Endothelial cell of umbilical vein (primary cell): ENCODE data around the gene IGFBP7. TPM values are rescaled to one million over a fixed set of nuclear protein-coding genes. Genes with fewer than 3 reads are reported as not detected.
A peak's percentile ranks its signal among the peaks of the same experiment; 100 is the strongest.

Experiments used
- BruUV-seq: library from RNA; stranded (reverse); fragments of 400-500 nt; replicated peaks from 2 replicates; lab custom pipeline; 2021; lab: Mats Ljungman, UMichigan
- CTCF ChIA-PET: fragments of 300-600, 350-600 bp; sonication (Branson Sonifier 250); formaldehyde crosslinking; loops from one replicate; lab custom pipeline; 2021; ENCODE audit warnings: antibody characterized with exemption, inconsistent platforms; lab: Charles Lee
- POLR2A ChIA-PET: fragments of 300-600, 350-600 bp; sonication (Branson Sonifier 250); formaldehyde crosslinking; loops from one replicate; lab custom pipeline; 2021; ENCODE audit warnings: antibody characterized with exemption, inconsistent platforms; lab: Charles Lee
- DNase-seq: peaks from one replicate; pipeline ENCODE4 v3.0.0-alpha.2; 2011; ENCODE audit warnings: low read depth, low spot score
- FAIRE-seq: peaks from 2 replicates; lab custom pipeline; 2011; peaks lifted over from hg19 to GRCh38; lab: Jason Lieb, UNC
- H2AFZ ChIP-seq: 2 replicates; pipeline ENCODE4 v1.6.0; 2012; ENCODE audit warnings: low read depth, low read length, control low read depth, inconsistent platforms
- H3K27ac ChIP-seq: 2 replicates; pipeline ENCODE4 v1.5.1; 2011; ENCODE audit warnings: low read depth, mild to moderate bottlenecking, control low read depth, low read length, moderate library complexity; ENCODE audit not compliant: insufficient read depth
- H3K27me3 ChIP-seq, 2 experiments: 2 replicates each; pipeline versions ENCODE4 v1.6.0 to v1.6.1; 2011; ENCODE audit warnings: low read length in 2 of 2, mixed read lengths in 1 of 2; ENCODE audit not compliant: control insufficient read depth in 2 of 2, insufficient read depth in 2 of 2
- H3K36me3 ChIP-seq, 2 experiments: 2 replicates in 1 of 2; 3 replicates in 1 of 2; pipeline ENCODE4 v1.5.1; 2011; ENCODE audit warnings: low read length in 2 of 2, mild to moderate bottlenecking in 1 of 2, moderate library complexity in 1 of 2; ENCODE audit not compliant: control insufficient read depth in 2 of 2, insufficient read depth in 2 of 2; ENCODE audit errors: extremely low read depth in 1 of 2
- H3K4me1 ChIP-seq: 3 replicates; pipeline ENCODE4 v1.5.1; 2011; ENCODE audit warnings: mild to moderate bottlenecking, low read length; ENCODE audit not compliant: control insufficient read depth, insufficient read depth; ENCODE audit errors: extremely low read depth
- H3K4me2 ChIP-seq: 2 replicates; pipeline ENCODE4 v1.6.1; 2011; ENCODE audit warnings: low read length, control low read depth, mixed read lengths; ENCODE audit not compliant: insufficient read depth
- H3K4me3 ChIP-seq, 3 experiments: fragments of 200-600 bp in 1 of 3; sonication (generic), shearing (Covaris generic) in 1 of 3; replicated peaks in 1 of 3; 2 replicates each; pipeline ENCODE4 v1.5.1; 2011 to 2016; ENCODE audit warnings: control low read depth in 3 of 3, low read length in 3 of 3, mild to moderate bottlenecking in 2 of 3, inconsistent platforms in 1 of 3, low read depth in 1 of 3, moderate library complexity in 1 of 3; ENCODE audit not compliant: insufficient read depth in 1 of 3
- H3K79me2 ChIP-seq: 2 replicates; pipeline ENCODE4 v1.6.0; 2012; ENCODE audit warnings: low read length, inconsistent platforms; ENCODE audit not compliant: control insufficient read depth, insufficient read depth
- H3K9ac ChIP-seq: replicated peaks from 2 replicates; pipeline ENCODE3; 2011; ENCODE audit warnings: low read length, control low read depth; ENCODE audit not compliant: insufficient read depth; ENCODE audit errors: extremely low read depth
- H3K9me1 ChIP-seq: replicated peaks from 3 replicates; pipeline ENCODE4 v1.6.0; 2011; ENCODE audit warnings: mild to moderate bottlenecking, low read length; ENCODE audit not compliant: control insufficient read depth, insufficient read depth; ENCODE audit errors: extremely low read depth
- H3K9me3 ChIP-seq: replicated peaks from 2 replicates; pipeline ENCODE4 v1.5.1; 2012; ENCODE audit warnings: low read length, inconsistent platforms; ENCODE audit not compliant: control insufficient read depth, insufficient read depth
- H4K20me1 ChIP-seq: replicated peaks from 2 replicates; pipeline ENCODE3; 2011; ENCODE audit warnings: mild to moderate bottlenecking, low read length; ENCODE audit not compliant: control insufficient read depth, insufficient read depth; ENCODE audit errors: extremely low read depth
- CTCF ChIP-seq, 2 donors: IDR thresholded peaks; 1 replicate in 1 of 2; 2 replicates in 1 of 2; pipeline ENCODE4 v1.5.1; 2011; ENCODE audit warnings: low read length in 2 of 2, mild to moderate bottlenecking in 2 of 2, moderate library complexity in 2 of 2, control low read depth in 1 of 2, inconsistent platforms in 1 of 2, low read depth in 1 of 2; ENCODE audit not compliant: insufficient read depth in 1 of 2; ENCODE audit errors: extremely low read depth in 1 of 2
- EZH2 ChIP-seq: IDR thresholded peaks from 2 replicates; pipeline ENCODE4 v1.6.1; 2012; ENCODE audit warnings: borderline replicate concordance, low read depth, mild to moderate bottlenecking, moderate library complexity, low read length, inconsistent platforms; ENCODE audit not compliant: severe bottlenecking
- FOS ChIP-seq: IDR thresholded peaks from 2 replicates; pipeline ENCODE4 v1.6.1; 2011; ENCODE audit warnings: mild to moderate bottlenecking, low read length, moderate library complexity, borderline replicate concordance; ENCODE audit not compliant: insufficient read depth
- GATA2 ChIP-seq: IDR thresholded peaks from 2 replicates; pipeline ENCODE4 v1.7.0; 2011; ENCODE audit warnings: low read depth, mild to moderate bottlenecking, moderate library complexity, mixed read lengths, low read length; ENCODE audit not compliant: insufficient read length, insufficient read depth
- JUN ChIP-seq: IDR thresholded peaks from 2 replicates; pipeline ENCODE4 v1.6.1; 2011; ENCODE audit warnings: borderline replicate concordance, low read depth; ENCODE audit not compliant: insufficient read length, insufficient read depth
- MYC ChIP-seq: IDR thresholded peaks from one replicate; pipeline ENCODE4 v1.6.1; 2011; ENCODE audit warnings: mild to moderate bottlenecking, low read depth, low read length
- POLR2A ChIP-seq: IDR thresholded peaks from 2 replicates; pipeline ENCODE4 v1.6.1; 2012; ENCODE audit warnings: low read depth, mild to moderate bottlenecking, control low read depth, low read length
- POLR2AphosphoS5 ChIP-seq: IDR thresholded peaks from 2 replicates; pipeline ENCODE4 v1.6.1; 2012; ENCODE audit warnings: low read depth, mild to moderate bottlenecking, control low read depth, low read length, moderate library complexity; ENCODE audit not compliant: insufficient read depth
- dilution Hi-C: fragments of 300-500 bp; cut with MboI; formaldehyde crosslinking; loops from one replicate; pipeline ENCODE4 v1.15.0; 2019; ENCODE audit warnings: low sequenced_read_pairs; ENCODE audit not compliant: extremely low pct_ligation_motif_present
- intact Hi-C: fragments of 100-400 bp; cut with micrococcal nuclease; formaldehyde crosslinking; loops from one replicate; pipeline ENCODE4 v1.10.0; 2022
- polyA plus RNA-seq, 4 experiments: library from polyadenylated mRNA; depleted of rRNA in 3 of 4; stranded (reverse) in 3 of 4; unstranded in 1 of 4; fragments of >200 nt; gene quantifications; 2 replicates each; pipeline versions ENCODE4 v1.2.1 to v1.2.3, GENCODE V29; 2011 to 2012; ENCODE audit warnings: missing spikeins in 1 of 4
- total RNA-seq: library from RNA; stranded (reverse); gene quantifications from 2 replicates; pipeline ENCODE4 v1.2.3, GENCODE V29; 2021
- TF ChIP-seq, protein P1 (sequence below): IDR thresholded peaks from 2 replicates; pipeline ENCODE4 v1.6.1; 2011; ENCODE audit not compliant: insufficient read depth, insufficient read length

The IGFBP7 gene
- total and polyA plus RNA-seq, 2 donors (not counting 3 experiments of a cell fraction or from before 2014, with no cell fraction given) = 526 to 770 TPM

- Histone ChIP-seq H3K9ac (no peak overlapping the region), H3K9me1 (no peaks in the 10 kb centered on the region), H3K36me3 (peaks cover 2 to 3% of the 10 kb centered on the region in 2 experiments), H2AFZ (no peak overlapping the region), H3K4me1 (peaks cover 46% of the 10 kb centered on the region), H3K27me3 (no peaks in the 10 kb centered on the region), H3K9me3 (no peaks in the 10 kb centered on the region), H4K20me1 (no peaks in the 10 kb centered on the region), H3K4me3 (no peak overlapping the region), H3K79me2 (peaks cover 83% of the 10 kb centered on the region), H3K4me2 (no peak overlapping the region), H3K27ac (no peak overlapping the region)
- TF ChIP-seq POLR2AphosphoS5 (no peak), FOS (peak; percentile 29), JUN (no peak)
- TF ChIP-seq, protein P1, sequence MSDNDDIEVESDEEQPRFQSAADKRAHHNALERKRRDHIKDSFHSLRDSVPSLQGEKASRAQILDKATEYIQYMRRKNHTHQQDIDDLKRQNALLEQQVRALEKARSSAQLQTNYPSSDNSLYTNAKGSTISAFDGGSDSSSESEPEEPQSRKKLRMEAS = no peak
- ChIA-PET POLR2A (no interaction called here), CTCF (interaction anchor here (2.6 kb wide), 1 partner anchor 69 kb away, joined by 8 read pairs; no protein-coding TSS in a partner anchor)
- intact Hi-C loops (no loop called here), dilution Hi-C loops (no loop called here)
- no peak for DNase-seq
- no TSS peak for BruUV-seq
- no peak for FAIRE-seq
Observed at GRCh38 chr4:57094832-57095223, 15.4 kb downstream of the IGFBP7 start.

- no peak overlapping the region for H3K4me3 ChIP-seq
- no peak overlapping the region for H3K9ac ChIP-seq
- no TSS peak for BruUV-seq
Observed at GRCh38 chr4:57093845-57094831, 16.0 kb downstream of the IGFBP7 start.

More at GRCh38 chr4:57093845-57094831, 16.0 kb downstream of the IGFBP7 start:
- DNase-seq = no peak
- Histone ChIP-seq H3K4me2 (no peak overlapping the region), H3K27ac (no peak overlapping the region), H3K9me3 (no peaks in the 10 kb centered on the region), H3K4me1 (peaks cover 53% of the 10 kb centered on the region), H3K79me2 (peaks cover 81% of the 10 kb centered on the region), H4K20me1 (no peaks in the 10 kb centered on the region), H3K27me3 (no peaks in the 10 kb centered on the region), H2AFZ (no peak overlapping the region), H3K9me1 (no peaks in the 10 kb centered on the region), H3K36me3 (peaks cover 2 to 3% of the 10 kb centered on the region in 2 experiments)
- intact Hi-C loops (no loop called here), dilution Hi-C loops (no loop called here)
- TF ChIP-seq EZH2 = no peak
- no peak for TF ChIP-seq CTCF (IDR thresholded peaks at IDR 0.05; ENCODE audit: extremely low read depth in 1 of 2, insufficient read depth in 1 of 2, low read depth in 1 of 2, low read length in 2 of 2)
- TF ChIP-seq FOS = no peak
- TF ChIP-seq GATA2 = no peak
- TF ChIP-seq, protein P1 = no peak
- no peak for TF ChIP-seq POLR2AphosphoS5
- no peak for TF ChIP-seq JUN
- TF ChIP-seq MYC = no peak
- TF ChIP-seq POLR2A = no peak
- no peak for FAIRE-seq
- CTCF ChIA-PET = interaction anchor here (0.9 to 2.6 kb wide), 2 partner anchors 56 to 70 kb away, joined by 4 to 8 read pairs; no protein-coding TSS in a partner anchor
- POLR2A ChIA-PET = interaction anchor here (0.7 to 0.8 kb wide), 3 partner anchors 9 to 14 kb away, joined by 3 to 5 read pairs (median 5); no protein-coding TSS in a partner anchor
